DOHH2 (cell line): ENCODE measurements around the gene HS6ST1.

ENCODE experiments used
- H3F3A ChIP-seq: fragments of 200-600 bp; sonication (generic), shearing (Covaris generic); 2 replicates; pipeline ENCODE4 v1.6.0; 2016; ENCODE audit warnings: antibody characterized with exemption, mild to moderate bottlenecking; ENCODE audit not compliant: control insufficient read depth, insufficient read depth
- H3K27ac ChIP-seq: fragments of 200-600 bp; sonication (generic); 2 replicates; pipeline ENCODE4 v1.5.1; 2014; ENCODE audit warnings: low read depth, mild to moderate bottlenecking, low read length, moderate library complexity
- H3K27me3 ChIP-seq: fragments of 200-600 bp; sonication (generic); 2 replicates; pipeline ENCODE4 v1.6.1; 2014; ENCODE audit warnings: mild to moderate bottlenecking, low read length, mixed read lengths; ENCODE audit not compliant: control insufficient read depth
- H3K36me3 ChIP-seq: fragments of 200-600 bp; sonication (generic); 2 replicates; pipeline ENCODE4 v1.6.1; 2014; ENCODE audit warnings: mild to moderate bottlenecking, low read length, moderate library complexity, mixed read lengths; ENCODE audit not compliant: control insufficient read depth
- H3K4me1 ChIP-seq: fragments of 200-600 bp; sonication (generic); 2 replicates; pipeline ENCODE4 v1.6.1; 2014; ENCODE audit warnings: mild to moderate bottlenecking, low read length, mixed read lengths; ENCODE audit not compliant: control insufficient read depth
- H3K4me2 ChIP-seq: fragments of 200-600 bp; sonication (generic); 2 replicates; pipeline ENCODE4 v1.6.0; 2014; ENCODE audit warnings: mild to moderate bottlenecking, low read length, moderate library complexity
- H3K4me3 ChIP-seq: fragments of 200-600 bp; sonication (generic); 2 replicates; pipeline ENCODE4 v1.5.1; 2014; ENCODE audit warnings: mild to moderate bottlenecking, low read length, mixed read lengths
- H3K79me2 ChIP-seq: fragments of 200-600 bp; sonication (generic); 2 replicates; pipeline ENCODE4 v1.6.1; 2014; ENCODE audit warnings: mild to moderate bottlenecking, low read length, mixed read lengths; ENCODE audit not compliant: control insufficient read depth
- H3K9me2 ChIP-seq: fragments of 200-600 bp; sonication (generic); replicated peaks from 2 replicates; pipeline ENCODE4 v1.6.1; 2014; ENCODE audit warnings: mild to moderate bottlenecking, low read length, mixed read lengths; ENCODE audit not compliant: control insufficient read depth
- H3K9me3 ChIP-seq: fragments of 200-600 bp; sonication (generic); 2 replicates; pipeline ENCODE4 v1.6.1; 2014; ENCODE audit warnings: antibody characterized with exemption, low read length, mixed read lengths; ENCODE audit not compliant: control insufficient read depth, insufficient read depth
- H4K20me1 ChIP-seq: fragments of 200-600 bp; sonication (generic); 2 replicates; pipeline ENCODE4 v1.6.0; 2014; ENCODE audit warnings: low read depth, mild to moderate bottlenecking, antibody characterized with exemption, low read length, moderate library complexity; ENCODE audit not compliant: control insufficient read depth, insufficient read depth
- EZH2phosphoT487 ChIP-seq: fragments of 200-600 bp; sonication (generic); IDR thresholded peaks from 2 replicates; pipeline ENCODE4 v1.6.1; 2017; ENCODE audit warnings: borderline replicate concordance, mild to moderate bottlenecking, antibody characterized with exemption, low read length, moderate library complexity, mixed read lengths
- TF ChIP-seq, protein P1 (sequence below): fragments of 200-600 bp; sonication (generic); IDR thresholded peaks from one replicate; pipeline ENCODE4 v1.5.1; 2014; ENCODE audit warnings: antibody characterized with exemption, mild to moderate bottlenecking, low read depth, low read length; ENCODE audit not compliant: poor library complexity, severe bottlenecking

Gene HS6ST1

DNA sequence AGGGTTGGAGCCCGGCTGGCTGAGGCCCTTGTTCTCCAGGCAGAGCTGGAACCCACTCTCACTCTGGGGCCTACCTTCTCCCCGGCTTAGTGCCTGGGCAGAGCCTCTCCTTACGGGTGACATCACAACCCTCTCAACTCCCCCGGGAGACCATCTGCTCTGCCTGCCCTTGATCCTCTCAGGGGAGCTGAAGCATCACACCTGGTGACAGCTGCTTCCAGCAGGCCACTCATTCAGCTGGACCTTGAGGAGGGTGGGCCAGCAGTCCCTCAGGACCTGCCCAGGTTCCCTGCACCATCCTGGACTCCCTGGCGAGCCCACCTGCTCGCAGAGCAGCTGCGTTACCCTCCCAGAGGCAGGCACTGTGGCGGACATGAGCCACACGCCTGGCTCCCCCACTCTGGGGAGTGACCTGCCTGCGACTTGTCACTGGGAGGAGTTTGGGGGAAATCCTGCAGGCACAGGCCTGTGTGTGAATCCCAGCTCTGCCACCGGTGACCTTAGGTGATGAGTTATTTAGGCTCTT lies 13.1 kb downstream of the HS6ST1 start:
- H3F3A ChIP-seq = no peaks in the 10 kb centered on the region
- no peak for TF ChIP-seq EZH2phosphoT487
- TF ChIP-seq, protein P1, sequence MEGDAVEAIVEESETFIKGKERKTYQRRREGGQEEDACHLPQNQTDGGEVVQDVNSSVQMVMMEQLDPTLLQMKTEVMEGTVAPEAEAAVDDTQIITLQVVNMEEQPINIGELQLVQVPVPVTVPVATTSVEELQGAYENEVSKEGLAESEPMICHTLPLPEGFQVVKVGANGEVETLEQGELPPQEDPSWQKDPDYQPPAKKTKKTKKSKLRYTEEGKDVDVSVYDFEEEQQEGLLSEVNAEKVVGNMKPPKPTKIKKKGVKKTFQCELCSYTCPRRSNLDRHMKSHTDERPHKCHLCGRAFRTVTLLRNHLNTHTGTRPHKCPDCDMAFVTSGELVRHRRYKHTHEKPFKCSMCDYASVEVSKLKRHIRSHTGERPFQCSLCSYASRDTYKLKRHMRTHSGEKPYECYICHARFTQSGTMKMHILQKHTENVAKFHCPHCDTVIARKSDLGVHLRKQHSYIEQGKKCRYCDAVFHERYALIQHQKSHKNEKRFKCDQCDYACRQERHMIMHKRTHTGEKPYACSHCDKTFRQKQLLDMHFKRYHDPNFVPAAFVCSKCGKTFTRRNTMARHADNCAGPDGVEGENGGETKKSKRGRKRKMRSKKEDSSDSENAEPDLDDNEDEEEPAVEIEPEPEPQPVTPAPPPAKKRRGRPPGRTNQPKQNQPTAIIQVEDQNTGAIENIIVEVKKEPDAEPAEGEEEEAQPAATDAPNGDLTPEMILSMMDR = no peak
- H3K4me3 ChIP-seq = no peak overlapping the region
- no peaks in the 10 kb centered on the region for H3K9me2 ChIP-seq
- no peak overlapping the region for H3K27ac ChIP-seq
- no peaks in the 10 kb centered on the region for H3K9me3 ChIP-seq
- H3K79me2 ChIP-seq = peaks cover 88% of the 10 kb centered on the region
- H3K4me1 ChIP-seq = peaks cover 27% of the 10 kb centered on the region
- peak overlapping the region; percentile 45 for H3K4me2 ChIP-seq
- H4K20me1 ChIP-seq = peaks cover 39% of the 10 kb centered on the region
- H3K36me3 ChIP-seq = no peaks in the 10 kb centered on the region
- H3K27me3 ChIP-seq = no peaks in the 10 kb centered on the region

DNA sequence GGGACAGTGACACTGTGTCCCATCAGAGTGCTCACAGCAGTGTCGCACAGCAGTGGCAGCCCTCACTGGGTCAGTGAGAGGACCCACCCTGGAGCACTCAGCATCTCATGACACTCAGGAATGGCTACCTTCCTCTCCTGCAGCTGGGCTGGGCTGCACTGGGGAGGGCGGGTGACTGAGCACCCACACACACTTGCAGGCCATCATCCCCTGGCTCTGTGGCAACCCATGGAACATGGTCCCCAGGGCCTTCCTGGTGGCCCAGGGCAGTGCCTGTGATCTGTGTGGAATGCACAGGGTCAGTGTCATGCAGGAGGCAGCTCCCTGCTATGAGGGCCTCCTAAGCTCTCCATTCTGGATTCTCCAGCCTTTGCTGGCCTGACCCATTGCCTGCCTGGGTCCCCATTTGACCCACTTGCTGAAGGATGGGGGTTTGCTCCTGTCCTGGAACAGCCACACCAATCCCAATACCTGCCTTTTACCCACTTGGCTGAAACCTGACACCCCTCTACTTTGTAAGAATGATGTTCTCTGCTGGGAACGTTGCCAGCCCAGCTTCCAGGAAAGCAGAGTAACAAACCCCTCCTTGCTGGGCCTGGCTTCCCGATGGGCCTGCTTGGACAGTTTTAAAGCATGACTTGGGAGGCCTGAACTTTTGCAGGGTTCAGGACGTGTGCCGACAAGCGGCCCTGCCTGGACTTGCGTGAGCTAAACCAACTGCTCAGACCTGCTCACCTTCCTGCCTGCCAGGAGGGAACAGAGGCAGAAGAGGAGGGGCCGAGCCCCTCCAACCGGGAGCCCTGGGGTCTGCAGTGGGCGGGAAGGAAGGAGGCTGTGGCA lies 13.7 kb downstream of the HS6ST1 start:
- peak overlapping the region; percentile 45 for H3K4me2 ChIP-seq
- H3K9me2 ChIP-seq = no peaks in the 10 kb centered on the region
- no peak overlapping the region for H3K4me3 ChIP-seq
- peaks cover 84% of the 10 kb centered on the region for H3K79me2 ChIP-seq
- no peaks in the 10 kb centered on the region for H3K36me3 ChIP-seq
- no peak for TF ChIP-seq EZH2phosphoT487
- TF ChIP-seq, protein P1 = no peak
- H3F3A ChIP-seq = no peaks in the 10 kb centered on the region
- H3K4me1 ChIP-seq = peaks cover 27% of the 10 kb centered on the region
- H3K27ac ChIP-seq = no peak overlapping the region
- H4K20me1 ChIP-seq = peaks cover 39% of the 10 kb centered on the region
- no peaks in the 10 kb centered on the region for H3K9me3 ChIP-seq
- H3K27me3 ChIP-seq = no peaks in the 10 kb centered on the region

DNA sequence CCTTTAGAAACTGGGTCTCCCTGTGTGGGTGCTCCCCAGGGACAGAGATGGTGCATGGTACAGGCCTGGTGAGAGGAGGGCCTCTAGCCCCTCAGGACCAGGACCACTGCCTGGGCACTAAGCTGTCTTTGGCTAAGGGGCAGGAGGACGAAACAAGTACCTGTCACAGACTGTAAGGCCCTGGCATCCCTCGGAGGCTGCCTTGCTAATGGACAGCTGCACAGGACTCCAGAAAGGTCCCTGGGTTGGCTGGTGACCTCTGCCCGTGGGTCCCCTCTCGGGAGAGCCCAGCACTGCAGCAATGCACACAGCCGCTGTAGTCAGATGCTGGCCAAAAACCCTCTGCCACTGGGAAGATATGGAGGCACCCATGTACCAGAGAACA lies 14.3 kb downstream of the HS6ST1 start:
- Histone ChIP-seq H3K4me1 (peaks cover 27% of the 10 kb centered on the region), H3K27ac (no peak overlapping the region), H3K79me2 (peaks cover 84% of the 10 kb centered on the region), H3K9me3 (no peaks in the 10 kb centered on the region), H3K4me2 (no peak overlapping the region), H3K36me3 (no peaks in the 10 kb centered on the region), H3F3A (no peaks in the 10 kb centered on the region), H3K27me3 (no peaks in the 10 kb centered on the region), H4K20me1 (peaks cover 39% of the 10 kb centered on the region), H3K9me2 (no peaks in the 10 kb centered on the region), H3K4me3 (no peak overlapping the region)
- no peak for TF ChIP-seq EZH2phosphoT487
- TF ChIP-seq, protein P1 = no peak
